Esophagus muscularis mucosa (tissue), 4 donors: ENCODE measurements around the gene ZNFX1. TPM values are rescaled to one million over a fixed set of nuclear protein-coding genes. Genes with fewer than 3 reads are reported as not detected.

Source experiments
- DNase-seq: peaks from one replicate; pipeline ENCODE4 v3.0.0-alpha.2; 2017; ENCODE audit errors: extremely low spot score
- H3K27ac ChIP-seq, 4 donors: fragments of 200-600 bp; sonication (generic); replicated peaks in 1 of 4; 1 replicate in 3 of 4; 2 replicates in 1 of 4; pipeline ENCODE4 v1.5.1; 2016 to 2019; ENCODE audit warnings: mild to moderate bottlenecking in 1 of 4
- H3K27me3 ChIP-seq, 4 donors: fragments of 200-600 bp; sonication (generic); one replicate each; pipeline versions ENCODE4 v1.5.1 to v1.6.0; 2016 to 2019
- H3K36me3 ChIP-seq, 4 donors: fragments of 200-600 bp; sonication (generic); one replicate each; pipeline ENCODE4 v1.5.1; 2016 to 2019
- H3K4me1 ChIP-seq, 4 donors: fragments of 200-600 bp; sonication (generic); one replicate each; pipeline ENCODE4 v1.5.1; 2016 to 2019
- H3K4me3 ChIP-seq, 4 donors: fragments of 200-600 bp; sonication (generic); 1 replicate in 2 of 4; 2 replicates in 2 of 4; pipeline ENCODE4 v1.5.1; 2016 to 2019; ENCODE audit warnings: mild to moderate bottlenecking in 4 of 4, moderate library complexity in 1 of 4
- H3K9me3 ChIP-seq, 4 donors: fragments of 200-600 bp; sonication (generic); 1 replicate in 3 of 4; 2 replicates in 1 of 4; pipeline ENCODE4 v1.5.1; 2016 to 2019
- EP300 ChIP-seq: sonication (generic); formaldehyde crosslinking; IDR thresholded peaks from one replicate; pipeline ENCODE4 v1.6.1; 2017; ENCODE audit warnings: antibody characterized with exemption
- POLR2A ChIP-seq: fragments of 450-650 bp; IDR thresholded peaks from one replicate; pipeline ENCODE4 v1.6.1; 2017; ENCODE audit warnings: antibody characterized with exemption, moderate library complexity, mild to moderate bottlenecking, low read depth
- POLR2AphosphoS5 ChIP-seq, 2 donors: sonication (generic); formaldehyde crosslinking; IDR thresholded peaks; one replicate each; pipeline ENCODE4 v1.6.1; 2017; ENCODE audit warnings: antibody characterized with exemption in 2 of 2
- WGBS: methylation state at CpG from one replicate; pipeline ENCODE4 v1.1.5; 2018; 5-methylcytosine and 5-hydroxymethylcytosine counted together
- intact Hi-C: fragments of 100-400 bp; cut with DNase I; formaldehyde crosslinking; loops from one replicate; pipeline ENCODE4 v1.15.1; 2023
- total RNA-seq, 4 donors: library from RNA; depleted of rRNA; stranded (reverse); fragments of >200 nt; gene quantifications; one replicate each; pipeline versions ENCODE4 v1.1.0 to v1.2.1, GENCODE V29; 2016
- TF ChIP-seq, protein P1 (sequence below), 3 experiments: fragments of 200-600 bp in 2 of 3; fragments of 450-650 bp in 1 of 3; sonication (generic) in 2 of 3; IDR thresholded peaks; one replicate each; pipeline ENCODE4 v1.5.1; 2017 to 2019; ENCODE audit warnings: antibody characterized with exemption in 3 of 3, mild to moderate bottlenecking in 2 of 3, moderate library complexity in 1 of 3

Gene ZNFX1
- total RNA-seq, 4 donors from 2014 or later, result 35.7 to 46.7 (median 41.3) TPM

DNA sequence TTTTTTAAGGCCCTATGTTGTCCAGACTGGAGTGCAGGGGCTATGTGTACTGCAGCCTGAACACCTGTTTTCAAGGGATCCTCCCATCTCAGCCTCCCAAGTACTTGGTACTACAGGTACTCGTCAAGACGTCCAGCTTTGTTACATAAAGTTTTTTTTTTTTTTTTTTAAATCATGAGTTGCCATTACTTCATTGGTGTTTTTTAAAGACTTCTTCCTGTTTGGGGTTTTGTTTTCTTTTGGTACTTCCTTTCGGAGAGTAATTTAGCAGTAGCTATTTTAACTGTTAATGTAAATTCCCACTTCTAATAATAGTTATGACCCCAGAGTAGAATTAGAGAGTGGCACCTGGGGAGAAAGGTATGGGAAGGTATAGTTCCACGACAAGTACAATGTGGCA is 10.5 kb downstream of the ZNFX1 start:
- 54% methylated on average over 4 of the region's 4 CpGs for WGBS

DNA sequence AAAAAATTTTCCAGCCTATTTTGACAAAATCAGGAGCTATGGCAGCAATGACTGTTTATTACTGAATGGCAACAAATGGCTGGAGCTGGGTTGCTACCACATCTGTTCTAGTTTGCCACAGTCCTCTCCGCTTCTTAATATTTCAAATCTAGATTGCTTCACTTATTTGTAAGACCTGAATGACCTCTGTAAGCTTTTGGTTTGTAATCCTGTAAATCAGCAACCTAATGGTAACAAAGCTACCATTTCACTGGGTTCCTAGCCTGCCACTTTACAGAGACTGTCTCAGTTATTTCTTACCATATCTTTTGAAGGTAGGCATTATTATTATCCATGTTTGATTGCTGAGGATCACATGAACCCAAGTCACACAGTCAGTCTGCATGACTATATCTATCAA is 15.4 kb downstream of the ZNFX1 start:
- no peak overlapping the region for H3K4me3 ChIP-seq
- WGBS, result 88% methylated on average over 1 of the region's 1 CpG
- H3K4me1 ChIP-seq, result peaks cover 12 to 19% (median 14%) of the 10 kb centered on the region in 4 donors
- TF ChIP-seq, protein P1, sequence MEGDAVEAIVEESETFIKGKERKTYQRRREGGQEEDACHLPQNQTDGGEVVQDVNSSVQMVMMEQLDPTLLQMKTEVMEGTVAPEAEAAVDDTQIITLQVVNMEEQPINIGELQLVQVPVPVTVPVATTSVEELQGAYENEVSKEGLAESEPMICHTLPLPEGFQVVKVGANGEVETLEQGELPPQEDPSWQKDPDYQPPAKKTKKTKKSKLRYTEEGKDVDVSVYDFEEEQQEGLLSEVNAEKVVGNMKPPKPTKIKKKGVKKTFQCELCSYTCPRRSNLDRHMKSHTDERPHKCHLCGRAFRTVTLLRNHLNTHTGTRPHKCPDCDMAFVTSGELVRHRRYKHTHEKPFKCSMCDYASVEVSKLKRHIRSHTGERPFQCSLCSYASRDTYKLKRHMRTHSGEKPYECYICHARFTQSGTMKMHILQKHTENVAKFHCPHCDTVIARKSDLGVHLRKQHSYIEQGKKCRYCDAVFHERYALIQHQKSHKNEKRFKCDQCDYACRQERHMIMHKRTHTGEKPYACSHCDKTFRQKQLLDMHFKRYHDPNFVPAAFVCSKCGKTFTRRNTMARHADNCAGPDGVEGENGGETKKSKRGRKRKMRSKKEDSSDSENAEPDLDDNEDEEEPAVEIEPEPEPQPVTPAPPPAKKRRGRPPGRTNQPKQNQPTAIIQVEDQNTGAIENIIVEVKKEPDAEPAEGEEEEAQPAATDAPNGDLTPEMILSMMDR (IDR thresholded peaks at IDR 0.05), result no peak
- TF ChIP-seq EP300, result no peak
- TF ChIP-seq POLR2AphosphoS5 (IDR thresholded peaks at IDR 0.05), result no peak
- no peak for TF ChIP-seq POLR2A
- H3K27me3 ChIP-seq, result no peaks in the 10 kb centered on the region
- no peak for DNase-seq
- H3K36me3 ChIP-seq, result peaks cover 58 to 86% (median 84%) of the 10 kb centered on the region in 4 donors
- H3K9me3 ChIP-seq, result no peaks in the 10 kb centered on the region
- no peak overlapping the region for H3K27ac ChIP-seq
- intact Hi-C loops, result no loop called here

More for the DNA sequence above, 10.5 kb downstream of the ZNFX1 start:
- TF ChIP-seq POLR2A (no peak), EP300 (no peak)
- TF ChIP-seq, protein P1 (IDR thresholded peaks at IDR 0.05), result no peak
- Histone ChIP-seq H3K9me3 (no peaks in the 10 kb centered on the region), H3K27ac (no peak overlapping the region), H3K4me3 (no peak overlapping the region), H3K4me1 (peaks cover 36 to 66% (median 59%) of the 10 kb centered on the region in 4 donors), H3K27me3 (no peaks in the 10 kb centered on the region), H3K36me3 (peaks cover 39 to 84% (median 70%) of the 10 kb centered on the region in 4 donors)
- intact Hi-C loops, result no loop called here
- DNase-seq, result no peak

DNA sequence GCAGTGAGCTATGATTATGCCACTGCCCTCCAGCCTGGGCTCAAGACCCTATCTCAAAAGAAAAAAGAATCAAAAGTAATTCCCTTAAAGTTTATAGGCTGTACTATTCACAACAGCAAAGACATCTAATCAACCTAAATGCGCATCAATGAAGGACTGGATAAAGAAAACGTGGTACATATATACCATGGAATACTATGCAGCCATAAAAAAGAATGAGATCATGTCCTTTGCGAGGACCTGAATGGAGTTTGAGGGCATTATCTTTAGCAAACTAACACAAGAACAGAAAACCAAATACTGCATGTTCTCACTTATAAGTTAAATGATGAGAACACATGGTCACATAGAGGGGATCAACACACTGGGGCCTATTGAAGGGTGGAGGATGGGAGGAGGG is 16.7 kb downstream of the ZNFX1 start:
- intact Hi-C loops, result no loop called here
- WGBS, result 97% methylated on average over 3 of the region's 3 CpGs
- TF ChIP-seq POLR2AphosphoS5 (IDR thresholded peaks at IDR 0.05), result no peak
- no peak for TF ChIP-seq EP300
- Histone ChIP-seq H3K36me3 (peaks cover 68 to 98% (median 94%) of the 10 kb centered on the region in 4 donors), H3K9me3 (no peaks in the 10 kb centered on the region), H3K4me3 (no peak overlapping the region), H3K27ac (no peak overlapping the region), H3K27me3 (no peaks in the 10 kb centered on the region), H3K4me1 (peaks cover 0 to 6% (median 3%) of the 10 kb centered on the region in 4 donors)
- no peak for DNase-seq

DNA sequence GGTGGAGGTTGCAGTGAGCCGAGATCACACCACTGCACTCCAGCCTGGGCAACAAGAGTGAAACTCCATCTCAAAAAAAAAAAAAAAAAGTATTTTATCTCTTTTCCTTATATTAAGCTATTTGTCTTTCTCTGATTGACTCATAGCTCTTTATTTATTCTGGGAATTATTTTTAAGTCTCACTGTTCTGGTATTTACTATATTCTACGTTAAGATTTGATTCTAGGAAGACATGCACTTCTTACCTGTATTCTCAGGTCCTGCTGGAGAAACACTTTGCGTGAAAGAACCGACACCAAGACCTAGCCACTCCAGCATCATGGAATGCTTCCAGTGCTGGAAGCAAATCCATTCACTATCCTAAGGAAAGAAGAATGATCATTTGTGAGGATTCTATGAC is 17.6 kb downstream of the ZNFX1 start:
- intact Hi-C loops, result no loop called here
- no peak overlapping the region for H3K27ac ChIP-seq
- no peaks in the 10 kb centered on the region for H3K4me1 ChIP-seq
- WGBS, result 90% methylated on average over 4 of the region's 4 CpGs
- no peaks in the 10 kb centered on the region for H3K9me3 ChIP-seq
- no peak overlapping the region for H3K4me3 ChIP-seq
- H3K27me3 ChIP-seq, result no peaks in the 10 kb centered on the region
- peaks cover 77 to 100% (median 99%) of the 10 kb centered on the region in 4 donors for H3K36me3 ChIP-seq
- no peak for TF ChIP-seq EP300
- no peak for DNase-seq

- DNase-seq, result no peak
- intact Hi-C loops, result loop anchor here (10.0 kb wide), 1 partner anchor 275 kb away; no protein-coding TSS in a partner anchor
- Histone ChIP-seq H3K4me3 (no peak overlapping the region), H3K9me3 (no peaks in the 10 kb centered on the region), H3K27ac (no peak overlapping the region), H3K27me3 (no peaks in the 10 kb centered on the region), H3K36me3 (peaks cover 74 to 100% (median 99%) of the 10 kb centered on the region in 4 donors), H3K4me1 (no peaks in the 10 kb centered on the region)
- TF ChIP-seq POLR2AphosphoS5 (IDR thresholded peaks at IDR 0.05) (no peak), EP300 (no peak), POLR2A (no peak)
- TF ChIP-seq, protein P1 (IDR thresholded peaks at IDR 0.05), result no peak
- WGBS, result 88% methylated on average over 2 of the region's 2 CpGs
These were observed 18.1 kb downstream of the ZNFX1 start for GRCh38 chr20:49259799-49260198.

DNA sequence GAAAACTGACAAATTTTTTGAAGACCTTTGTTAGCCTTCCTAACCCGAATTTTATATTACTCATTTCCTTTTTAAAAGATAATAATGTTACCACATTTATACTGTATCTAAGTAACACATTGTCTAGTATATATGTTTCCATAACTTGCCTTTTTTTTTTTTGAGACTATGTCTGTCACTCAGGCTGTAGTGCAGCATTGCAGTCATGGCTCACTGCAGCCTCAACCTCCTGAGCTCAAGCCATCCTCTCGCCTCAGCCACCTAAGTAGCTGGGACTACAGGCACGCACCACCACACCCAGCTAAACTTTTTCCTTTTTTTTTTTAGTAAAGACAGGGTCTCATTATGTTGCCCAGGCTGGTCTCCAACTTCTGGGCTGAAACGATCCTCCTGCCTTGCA is 18.6 kb downstream of the ZNFX1 start:
- no peak for DNase-seq
- H3K4me3 ChIP-seq, result no peak overlapping the region
- no peaks in the 10 kb centered on the region for H3K27me3 ChIP-seq
- H3K4me1 ChIP-seq, result no peaks in the 10 kb centered on the region
- WGBS, result 91% methylated on average over 4 of the region's 4 CpGs
- no peak overlapping the region for H3K27ac ChIP-seq
- TF ChIP-seq POLR2A (no peak), POLR2AphosphoS5 (IDR thresholded peaks at IDR 0.05) (no peak), EP300 (no peak)
- TF ChIP-seq, protein P1 (IDR thresholded peaks at IDR 0.05), result no peak
- intact Hi-C loops, result loop anchor here (10.0 kb wide), 1 partner anchor 276 kb away; no protein-coding TSS in a partner anchor
- peaks cover 74 to 100% (median 99%) of the 10 kb centered on the region in 4 donors for H3K36me3 ChIP-seq
- no peaks in the 10 kb centered on the region for H3K9me3 ChIP-seq
